Left ventricle myocardium inferior (tissue), 1 donor: ENCODE measurements around the gene RMND1. TPM values are rescaled to one million over a fixed set of nuclear protein-coding genes. Genes with fewer than 3 reads are reported as not detected.
A peak's percentile ranks its signal among the peaks of the same experiment; 100 is the strongest.
"Not testable (repeated sequence)": the region's sequence is repeated elsewhere in the genome, so short reads cannot be mapped to it uniquely, and the experiment has no call there.

ENCODE experiments used
- DNase-seq: peaks from one replicate; pipeline ENCODE4 v3.0.0-alpha.2; 2020
- H3K27ac ChIP-seq: fragments of 200-600 bp; replicated peaks from 2 replicates; pipeline ENCODE4 v1.8.0; 2021
- H3K27me3 ChIP-seq: fragments of 200-600 bp; 2 replicates; pipeline ENCODE4 v1.8.0; 2021; ENCODE audit warnings: low read depth
- H3K36me3 ChIP-seq: fragments of 200-600 bp; 2 replicates; pipeline ENCODE4 v1.8.0; 2021
- H3K4me1 ChIP-seq: fragments of 200-600 bp; 2 replicates; pipeline ENCODE4 v1.8.0; 2021
- H3K4me3 ChIP-seq: fragments of 200-600 bp; 2 replicates; pipeline ENCODE4 v1.8.0; 2021; ENCODE audit warnings: mild to moderate bottlenecking, moderate library complexity
- H3K9me3 ChIP-seq: fragments of 200-600 bp; replicated peaks from 2 replicates; pipeline ENCODE4 v1.8.0; 2021
- CTCF ChIP-seq: fragments of 200-600 bp; IDR thresholded peaks from 2 replicates; pipeline ENCODE4 v1.8.0; 2021; ENCODE audit warnings: antibody characterized with exemption, mild to moderate bottlenecking, borderline replicate concordance
- intact Hi-C: fragments of 100-400 bp; cut with micrococcal nuclease; formaldehyde crosslinking; loops from one replicate; pipeline ENCODE4 v1.11.0; 2022
- total RNA-seq: library from RNA; stranded (reverse); fragmentation: NEBNext Ultra II Directional; extraction: Animal tissue kit (Norgen Biotek cat#: 25700); gene quantifications from one replicate; pipeline ENCODE4 v1.2.1, GENCODE V29; 2021
- donor health status: DM: no; HTN: yes; CAD: no; lungs with severe emphysema.

Gene RMND1
- total RNA-seq, 1 donor from 2014 or later = 17.3 TPM

GRCh38 chr6:151477726-151478125 lies 25.8 kb upstream of the RMND1 start:
- intact Hi-C loops = no loop called here

GRCh38 chr6:151475653-151476523 lies 24.0 kb upstream of the RMND1 start:
- no peaks in the 10 kb centered on the region for H3K27me3 ChIP-seq
- H3K9me3 ChIP-seq = no peaks in the 10 kb centered on the region
- DNase-seq = no peak
- H3K27ac ChIP-seq = no peak overlapping the region
- intact Hi-C loops = no loop called here
- peaks cover 6% of the 10 kb centered on the region for H3K4me1 ChIP-seq
- H3K4me3 ChIP-seq = peak overlapping the region; percentile 35
- no peaks in the 10 kb centered on the region for H3K36me3 ChIP-seq
- peak; percentile 84 for TF ChIP-seq CTCF

More at GRCh38 chr6:151477726-151478125, 25.8 kb upstream of the RMND1 start:
- Histone ChIP-seq H3K36me3 (no peaks in the 10 kb centered on the region), H3K4me3 (no peak overlapping the region), H3K4me1 (peaks cover 10% of the 10 kb centered on the region), H3K9me3 (no peaks in the 10 kb centered on the region), H3K27me3 (no peaks in the 10 kb centered on the region), H3K27ac (no peak overlapping the region)
- TF ChIP-seq CTCF = no peak
- DNase-seq = no peak

GRCh38 chr6:151464702-151465101 lies 12.8 kb upstream of the RMND1 start:
- no peak overlapping the region for H3K27ac ChIP-seq
- TF ChIP-seq CTCF = no peak
- intact Hi-C loops = no loop called here
- peaks cover 61% of the 10 kb centered on the region for H3K36me3 ChIP-seq
- H3K9me3 ChIP-seq = no peaks in the 10 kb centered on the region
- DNase-seq = no peak
- H3K4me1 ChIP-seq = no peaks in the 10 kb centered on the region
- no peaks in the 10 kb centered on the region for H3K27me3 ChIP-seq
- no peak overlapping the region for H3K4me3 ChIP-seq

GRCh38 chr6:151461673-151462072 lies 9.7 kb upstream of the RMND1 start:
- Histone ChIP-seq H3K4me3 (no peak overlapping the region), H3K27ac (no peak overlapping the region), H3K27me3 (no peaks in the 10 kb centered on the region), H3K36me3 (peaks cover 59% of the 10 kb centered on the region), H3K9me3 (no peaks in the 10 kb centered on the region), H3K4me1 (peaks cover 5% of the 10 kb centered on the region)
- intact Hi-C loops = no loop called here
- DNase-seq = no peak
- TF ChIP-seq CTCF = no peak

- intact Hi-C loops = not testable (repeated sequence)
These were observed 3.9 kb upstream of the RMND1 start for GRCh38 chr6:151455751-151456398.

More at GRCh38 chr6:151455751-151456398, 3.9 kb upstream of the RMND1 start:
- peaks cover 27% of the 10 kb centered on the region for H3K36me3 ChIP-seq
- DNase-seq, H3K27ac ChIP-seq, H3K27me3 ChIP-seq, H3K9me3 ChIP-seq, H3K4me3 ChIP-seq: not testable (repeated sequence)
- H3K4me1 ChIP-seq = peaks cover 46% of the 10 kb centered on the region
